Measurements from ENCODE around the gene STK16. TPM values are rescaled to one million over a fixed set of nuclear protein-coding genes. Genes with fewer than 3 reads are reported as not detected.

STK16 gene
- total RNA-seq (2021), result 21.6 and 22.4 TPM in 2 replicates
- long read RNA-seq, transcript STK16-201 (8 exons, 1,673 nt), result major isoform, 6 of 21 reads
- long read RNA-seq, transcript STK16-204 (8 exons, 2,868 nt), result minor isoform, 5 of 21 reads
- long read RNA-seq, partial matches to known transcripts, result 1 of 21 reads
- long read RNA-seq, other reads (novel, unspliced or antisense), result 7 of 21 reads

DNA sequence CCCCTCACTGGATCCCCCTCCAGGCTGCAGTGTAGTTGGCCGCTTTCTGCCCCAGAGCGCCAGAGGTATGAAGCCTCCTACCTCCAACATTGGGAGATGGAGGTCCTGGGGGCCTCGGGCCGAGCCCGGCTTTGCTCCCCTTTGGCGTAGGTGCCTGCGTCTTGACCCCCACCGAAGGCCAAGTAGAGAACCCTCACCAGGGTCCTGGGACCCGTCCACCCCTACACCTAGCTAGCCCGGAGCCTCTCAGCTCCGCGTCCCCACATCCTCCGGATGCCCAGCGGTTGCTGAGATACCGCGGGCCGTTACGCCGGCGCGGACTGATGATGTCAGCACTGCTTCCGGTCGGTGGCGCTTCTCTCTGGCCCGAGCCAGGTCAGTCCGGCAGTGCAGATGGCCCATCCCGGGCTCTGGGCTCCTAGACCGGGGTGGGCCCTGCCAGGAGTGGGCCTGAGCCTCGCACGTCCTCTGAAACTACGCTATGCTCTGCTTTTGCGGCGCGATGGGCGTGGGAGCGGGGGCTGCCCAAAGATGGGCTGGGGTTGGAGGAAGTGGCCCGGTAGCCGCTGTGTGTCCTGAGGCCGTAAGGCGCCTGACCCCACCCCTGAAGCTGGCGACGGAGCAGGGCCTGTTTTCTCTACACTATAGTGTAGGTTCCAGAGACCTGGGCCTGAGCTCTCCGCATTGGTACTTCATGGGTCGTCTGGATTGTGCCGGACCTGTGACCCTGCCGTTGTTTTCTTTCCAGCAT lies at the start of gene STK16, which contains the start of gene GLB1L:
STK16 (plus strand) TSS at position 332 of the 751 bp plus-strand sequence. CDS start 521 bp downstream, outside the sequence.
GLB1L (minus strand) TSS at position 297 of the 751 bp plus-strand sequence. CDS start 1,871 bp downstream, outside the sequence.
- Histone ChIP-seq H2BK5ac (ENCODE audit: insufficient read length, low read length) (peak within 1 kb of the TSS; percentile 11), H3K4me2 (ENCODE audit: insufficient read depth, insufficient read length, low read length) (peak within 1 kb of the TSS; percentile 77), H3K23ac (ENCODE audit: insufficient read length, low read depth, low read length) (no peak within 1 kb of the TSS), H3K23me2 (ENCODE audit: insufficient read length, low read depth, low read length, poor library complexity, severe bottlenecking) (no peaks in the 10 kb centered on the region), H4K8ac (replicated peaks; ENCODE audit: insufficient read length, low read depth, low read length) (no peak within 1 kb of the TSS), H3K14ac (ENCODE audit: insufficient read depth, low read length) (peak within 1 kb of the TSS; percentile 89), H3K79me1 (ENCODE audit: insufficient read depth, low read depth, low read length, poor library complexity, severe bottlenecking) (no peaks in the 10 kb centered on the region), H3K27me3 (ENCODE audit: insufficient read depth, low read length) (no peaks in the 10 kb centered on the region), H3K4ac (ENCODE audit: low read depth, low read length) (no peak within 1 kb of the TSS), H2BK120ac (ENCODE audit: low read depth, low read length, poor library complexity, severe bottlenecking) (no peak within 1 kb of the TSS), H3K79me2 (ENCODE audit: insufficient read depth, low read length) (no peaks in the 10 kb centered on the region), H3K9ac (ENCODE audit: extremely low read depth, insufficient read length, low read length) (peak within 1 kb of the TSS; percentile 90), H4K5ac (ENCODE audit: insufficient read length, low read depth, low read length) (peak within 1 kb of the TSS; percentile 5), H3K27ac (ENCODE audit: insufficient read length, low read depth, low read length) (no peak within 1 kb of the TSS), H2BK20ac (ENCODE audit: low read depth, low read length, poor library complexity, severe bottlenecking) (no peak within 1 kb of the TSS), H4K20me1 (ENCODE audit: control insufficient read depth, insufficient read depth, insufficient read length) (no peaks in the 10 kb centered on the region), H3K9me3 (ENCODE audit: control insufficient read depth, low read depth, low read length) (no peaks in the 10 kb centered on the region), H3K56ac (ENCODE audit: insufficient read length, low read depth, low read length) (no peak within 1 kb of the TSS), H2BK15ac (ENCODE audit: low read depth, low read length) (no peak within 1 kb of the TSS), H3K4me1 (ENCODE audit: insufficient read depth, low read length) (peaks cover 2% of the 10 kb centered on the region; the same call in 1 of the 2 replicates), H2BK12ac (ENCODE audit: insufficient read length, low read depth, low read length) (no peak within 1 kb of the TSS), H4K91ac (ENCODE audit: insufficient read length, low read depth, low read length) (no peak within 1 kb of the TSS), H3K18ac (ENCODE audit: insufficient read length, low read depth, low read length) (peak within 1 kb of the TSS; percentile 89), H2AK5ac (ENCODE audit: insufficient read length, low read length) (no peak within 1 kb of the TSS), H2AFZ (ENCODE audit: low read length) (no peak within 1 kb of the TSS), H3T11ph (ENCODE audit: low read length) (no peak within 1 kb of the TSS)
- Mint-ChIP-seq H3K36me3 (ENCODE audit: insufficient read depth in 1 of 3, low read depth in 3 of 3) (peaks cover 2 to 17% (median 16%) of the 10 kb centered on the region in 3 experiments; a peak in 6 of 7 replicates), H3K9me3 (no peaks in the 10 kb centered on the region), H3K27ac (peak within 1 kb of the TSS; percentile 95 to 98 (median 97)), H3K4me1 (peaks cover 19 to 27% of the 10 kb centered on the region in 2 experiments), H3K27me3 (ENCODE audit: low read depth) (no peaks in the 10 kb centered on the region), H3K4me3 (peak within 1 kb of the TSS; percentile 92 to 96)
- DNase-seq, result peak; percentile 96
- TF ChIP-seq, protein P1, sequence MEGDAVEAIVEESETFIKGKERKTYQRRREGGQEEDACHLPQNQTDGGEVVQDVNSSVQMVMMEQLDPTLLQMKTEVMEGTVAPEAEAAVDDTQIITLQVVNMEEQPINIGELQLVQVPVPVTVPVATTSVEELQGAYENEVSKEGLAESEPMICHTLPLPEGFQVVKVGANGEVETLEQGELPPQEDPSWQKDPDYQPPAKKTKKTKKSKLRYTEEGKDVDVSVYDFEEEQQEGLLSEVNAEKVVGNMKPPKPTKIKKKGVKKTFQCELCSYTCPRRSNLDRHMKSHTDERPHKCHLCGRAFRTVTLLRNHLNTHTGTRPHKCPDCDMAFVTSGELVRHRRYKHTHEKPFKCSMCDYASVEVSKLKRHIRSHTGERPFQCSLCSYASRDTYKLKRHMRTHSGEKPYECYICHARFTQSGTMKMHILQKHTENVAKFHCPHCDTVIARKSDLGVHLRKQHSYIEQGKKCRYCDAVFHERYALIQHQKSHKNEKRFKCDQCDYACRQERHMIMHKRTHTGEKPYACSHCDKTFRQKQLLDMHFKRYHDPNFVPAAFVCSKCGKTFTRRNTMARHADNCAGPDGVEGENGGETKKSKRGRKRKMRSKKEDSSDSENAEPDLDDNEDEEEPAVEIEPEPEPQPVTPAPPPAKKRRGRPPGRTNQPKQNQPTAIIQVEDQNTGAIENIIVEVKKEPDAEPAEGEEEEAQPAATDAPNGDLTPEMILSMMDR (conservative IDR thresholded peaks at IDR 0.05), result no peak
- whole genome bisulfite sequencing (ENCODE audit: extremely low coverage, insufficient read length, low lambda C conversion rate), result no CpG with 5 or more reads among the region's 46 CpGs
